Activated naive CD4-positive, alpha-beta T cell treated with anti-CD3 and anti-CD28 coated beads, Interleukin-2, amount 50 U/mL, for 16 hours (primary cell): ENCODE results near the gene ANKRD23.
"Not testable (repeated sequence)": the region's sequence is repeated elsewhere in the genome, so short reads cannot be mapped to it uniquely, and the experiment has no call there.

Source experiments
- DNase-seq: peaks from one replicate; pipeline ENCODE4 v3.0.0-alpha.2; 2020

ANKRD23 gene

GRCh38 chr2:96811917-96812316, 31.9 kb downstream of the ANKRD23 start:
- DNase-seq: no peak

GRCh38 chr2:96810783-96811192, 33.0 kb downstream of the ANKRD23 start:
- no peak for DNase-seq

- DNase-seq: no peak
Observed at GRCh38 chr2:96809951-96810782, 33.7 kb downstream of the ANKRD23 start.

- no peak for DNase-seq
Observed at GRCh38 chr2:96809216-96809882, 34.5 kb downstream of the ANKRD23 start.

- no peak for DNase-seq
Observed at GRCh38 chr2:96808176-96808837, 35.5 kb downstream of the ANKRD23 start.

- no peak for DNase-seq
Observed at GRCh38 chr2:96807127-96807471, 36.7 kb downstream of the ANKRD23 start.

GRCh38 chr2:96806468-96807126, 37.2 kb downstream of the ANKRD23 start:
- peak; percentile 33 for DNase-seq

GRCh38 chr2:96805946-96806345, 37.9 kb downstream of the ANKRD23 start:
- DNase-seq: not testable (repeated sequence)

- no peak for DNase-seq
Observed at GRCh38 chr2:96804986-96805385, 38.8 kb downstream of the ANKRD23 start.

- DNase-seq: no peak
Observed at GRCh38 chr2:96802721-96803120, 41.1 kb downstream of the ANKRD23 start.

GRCh38 chr2:96801786-96802595, 41.8 kb downstream of the ANKRD23 start:
- DNase-seq: peak; percentile 35

GRCh38 chr2:96801005-96801785, 42.6 kb downstream of the ANKRD23 start:
- peak; percentile 79 for DNase-seq

GRCh38 chr2:96800061-96801004, 43.5 kb downstream of the ANKRD23 start:
- DNase-seq: no peak

GRCh38 chr2:96799623-96799935, 44.2 kb downstream of the ANKRD23 start:
- no peak for DNase-seq

GRCh38 chr2:96798733-96799622, 44.8 kb downstream of the ANKRD23 start:
- no peak for DNase-seq

GRCh38 chr2:96797066-96797625, 46.7 kb downstream of the ANKRD23 start:
- no peak for DNase-seq

GRCh38 chr2:96796497-96796896, 47.3 kb downstream of the ANKRD23 start:
- not testable (repeated sequence) for DNase-seq

- DNase-seq: no peak
Observed at GRCh38 chr2:96795076-96795475, 48.7 kb downstream of the ANKRD23 start.
